Right cardiac atrium (tissue), 5 donors: ENCODE measurements around the gene SLC39A1. TPM values are rescaled to one million over a fixed set of nuclear protein-coding genes. Genes with fewer than 3 reads are reported as not detected.

ENCODE experiments used
- ATAC-seq, 2 donors: fragments of 200-7000 bp; cut with Tn5 transposase; one replicate each; pipeline versions ENCODE4 v1.8.0 to v1.9.1; 2020; ENCODE audit warnings: moderate library complexity in 2 of 2, mild to moderate bottlenecking in 1 of 2
- DNase-seq, 3 donors: peaks; one replicate each; pipeline ENCODE4 v3.0.0-alpha.2; 2020
- H3K27ac ChIP-seq: one replicate; pipeline ENCODE4 v1.5.1; 2013; ENCODE audit warnings: mild to moderate bottlenecking, low read length, control low read depth, moderate library complexity
- H3K27me3 ChIP-seq: one replicate; pipeline ENCODE4 v1.6.1; 2013; ENCODE audit not compliant: control insufficient read depth, insufficient read depth
- H3K4me1 ChIP-seq: one replicate; pipeline ENCODE4 v1.6.1; 2013; ENCODE audit warnings: low read length; ENCODE audit not compliant: control insufficient read depth, insufficient read depth
- H3K4me3 ChIP-seq: one replicate; pipeline ENCODE4 v1.5.1; 2013; ENCODE audit warnings: low read length, control low read depth
- H3K9me3 ChIP-seq: one replicate; pipeline ENCODE4 v1.6.1; 2013; ENCODE audit warnings: low read length; ENCODE audit not compliant: control insufficient read depth
- WGBS: extraction: QIAGEN DNeasy Blood & Tissue Kit; methylation state at CpG from one replicate; pipeline ENCODE4 v1.1.7; 2013; 5-methylcytosine and 5-hydroxymethylcytosine counted together
- intact Hi-C, 4 donors: fragments of 100-400 bp; cut with DNase I; formaldehyde crosslinking; loops; one replicate each; pipeline versions ENCODE4 v1.11.0 to v1.14.0; 2022 to 2023
- polyA plus RNA-seq: library from polyadenylated mRNA; stranded (reverse); fragments of 200-250 nt; gene quantifications from one replicate; pipeline ENCODE4 v1.2.3, GENCODE V29; 2013
- total RNA-seq, 4 donors: library from RNA; stranded (reverse); fragmentation: NEBNext Ultra II Directional; extraction: Animal tissue kit (Norgen Biotek cat#: 25700); gene quantifications; one replicate each; pipeline ENCODE4 v1.2.1, GENCODE V29; 2021
- donor health status: healthy with polysubstance abuse.
- donor health status: DM: no; HTN: yes; CAD: no.
- donor health status: DM: no; HTN: no; CAD: no.
- donor health status: DM: no; HTN: yes; CAD: no; lungs with severe emphysema.
- donor health status: DM: yes; HTN: yes; CAD: no.

The SLC39A1 gene
- total and polyA plus RNA-seq, 5 donors, result 61.2 to 71.4 (median 63.7) TPM

DNA sequence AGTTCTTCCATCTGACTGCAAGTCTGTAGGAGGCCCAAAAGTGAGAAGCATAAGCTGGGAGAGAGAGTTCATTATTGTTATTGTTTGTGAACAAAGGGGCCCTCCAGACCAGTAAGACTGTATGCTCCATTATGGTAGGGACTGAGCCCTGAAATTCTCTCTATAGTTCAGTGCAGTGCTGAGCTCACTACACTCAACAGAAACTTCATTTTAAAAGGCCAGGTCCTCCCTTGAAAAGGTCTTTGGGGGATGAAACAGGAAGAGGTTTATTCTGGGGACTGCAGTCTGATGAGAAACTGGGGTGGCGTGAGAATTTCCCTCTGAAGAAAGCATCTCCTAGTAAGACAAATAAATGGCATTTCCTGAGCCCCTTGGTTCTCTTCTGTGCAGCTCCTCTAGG, 35.1 kb downstream of the SLC39A1 start:
- no peaks in the 10 kb centered on the region for H3K27me3 ChIP-seq
- intact Hi-C loops, result loop anchor here in 2 of 4 donors (10.0 kb wide), 2 partner anchors 103 to 133 kb away; no protein-coding TSS in a partner anchor
- H3K4me3 ChIP-seq, result no peak overlapping the region
- H3K9me3 ChIP-seq, result no peaks in the 10 kb centered on the region
- no peak for ATAC-seq
- no peak overlapping the region for H3K27ac ChIP-seq
- H3K4me1 ChIP-seq, result peaks cover 3% of the 10 kb centered on the region
- 69% methylated on average over 1 of the region's 1 CpG for WGBS
- DNase-seq, result no peak

DNA sequence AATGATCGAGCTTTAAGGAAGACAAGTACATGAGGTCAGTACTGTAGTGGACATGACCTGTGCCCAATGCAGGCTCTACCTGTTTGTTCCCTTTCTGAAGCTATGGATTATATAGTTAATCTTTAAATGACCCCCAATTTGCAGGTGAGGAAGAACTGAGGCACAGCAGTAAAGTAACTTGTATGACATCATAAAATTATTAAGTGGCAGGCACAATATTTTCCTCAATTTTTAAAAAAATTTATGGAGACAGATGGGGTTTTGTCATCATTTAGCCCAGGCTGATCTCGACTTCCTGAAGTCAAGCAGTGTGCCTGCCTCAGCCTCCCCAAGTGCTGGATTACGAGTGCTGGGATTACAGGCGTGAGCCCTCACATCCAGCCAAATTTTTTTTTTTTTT, 36.9 kb downstream of the SLC39A1 start:
- intact Hi-C loops, result loop anchor here in 2 of 4 donors (10.0 kb wide), 2 partner anchors 102 to 132 kb away; no protein-coding TSS in a partner anchor
- no peaks in the 10 kb centered on the region for H3K9me3 ChIP-seq
- H3K4me1 ChIP-seq, result peaks cover 6% of the 10 kb centered on the region
- H3K27me3 ChIP-seq, result no peaks in the 10 kb centered on the region
- DNase-seq (no peak), ATAC-seq (no peak)
- H3K27ac ChIP-seq, result no peak overlapping the region
- H3K4me3 ChIP-seq, result no peak overlapping the region
- 78% methylated on average over 4 of the region's 4 CpGs for WGBS

DNA sequence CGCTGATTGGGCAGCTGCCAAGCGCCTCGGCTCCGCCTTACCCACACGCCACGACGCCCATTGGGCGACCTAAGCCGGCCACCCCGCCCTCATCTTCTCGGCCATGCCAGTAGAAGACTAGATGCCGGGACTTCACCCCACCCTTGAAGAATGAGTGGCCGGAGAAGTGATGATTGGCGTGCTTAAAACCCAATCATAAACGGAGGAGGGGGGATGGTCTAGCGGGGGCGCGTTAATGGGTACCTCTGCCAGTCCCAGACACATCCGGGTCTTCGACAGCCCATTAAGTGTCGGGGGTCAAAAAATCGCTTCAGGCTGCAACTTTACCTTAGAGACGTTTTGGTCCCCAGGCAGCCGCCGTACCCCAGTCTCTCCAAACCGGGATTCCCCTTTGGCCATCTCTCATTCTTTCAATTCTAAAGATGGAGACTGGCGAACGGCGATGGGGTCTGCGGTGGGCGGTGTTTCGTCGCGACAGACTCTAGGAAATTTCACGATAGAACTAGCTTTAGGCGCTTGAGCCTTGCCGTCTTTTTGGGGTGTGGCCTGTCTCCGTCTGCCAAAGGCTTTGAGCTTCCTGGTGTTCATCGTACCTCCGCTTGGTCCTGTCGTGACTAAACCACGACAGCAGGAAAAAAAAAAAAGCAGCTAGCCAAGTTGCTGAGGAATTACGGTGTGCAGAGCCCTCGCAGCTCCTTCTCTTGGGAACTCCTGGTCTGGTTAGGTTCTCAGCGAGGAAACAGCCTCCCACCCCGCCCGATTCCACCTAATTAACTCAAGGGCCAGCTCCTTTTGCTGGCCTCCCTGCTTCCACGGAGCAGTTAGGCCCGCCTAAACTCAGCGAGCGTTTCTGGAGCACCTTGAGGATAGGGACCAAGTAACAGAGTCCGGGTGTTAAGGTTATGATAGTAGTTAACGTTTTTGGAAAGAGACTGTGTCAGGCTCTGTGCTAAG, 40.1 kb downstream of the SLC39A1 start, which contains the start of gene GATAD2B:
Gene GATAD2B, minus strand, starts transcription at position 1 of the 954 bp plus-strand sequence. CDS start 94,625 bp downstream, outside the sequence.
- no peaks in the 10 kb centered on the region for H3K9me3 ChIP-seq
- peak; percentile 100 for DNase-seq
- no peaks in the 10 kb centered on the region for H3K27me3 ChIP-seq
- peaks cover 11% of the 10 kb centered on the region for H3K4me1 ChIP-seq
- H3K4me3 ChIP-seq, result peak within 1 kb of the TSS; percentile 87
- peak; percentile 98 for ATAC-seq
- intact Hi-C loops, result loop anchor here in 3 of 4 donors (5.0 to 10.0 kb wide), 3 partner anchors 98 to 128 kb away; no protein-coding TSS in a partner anchor
- WGBS, result under 1% methylated on average over 53 of the region's 53 CpGs
- peak within 1 kb of the TSS; percentile 82 for H3K27ac ChIP-seq

DNA sequence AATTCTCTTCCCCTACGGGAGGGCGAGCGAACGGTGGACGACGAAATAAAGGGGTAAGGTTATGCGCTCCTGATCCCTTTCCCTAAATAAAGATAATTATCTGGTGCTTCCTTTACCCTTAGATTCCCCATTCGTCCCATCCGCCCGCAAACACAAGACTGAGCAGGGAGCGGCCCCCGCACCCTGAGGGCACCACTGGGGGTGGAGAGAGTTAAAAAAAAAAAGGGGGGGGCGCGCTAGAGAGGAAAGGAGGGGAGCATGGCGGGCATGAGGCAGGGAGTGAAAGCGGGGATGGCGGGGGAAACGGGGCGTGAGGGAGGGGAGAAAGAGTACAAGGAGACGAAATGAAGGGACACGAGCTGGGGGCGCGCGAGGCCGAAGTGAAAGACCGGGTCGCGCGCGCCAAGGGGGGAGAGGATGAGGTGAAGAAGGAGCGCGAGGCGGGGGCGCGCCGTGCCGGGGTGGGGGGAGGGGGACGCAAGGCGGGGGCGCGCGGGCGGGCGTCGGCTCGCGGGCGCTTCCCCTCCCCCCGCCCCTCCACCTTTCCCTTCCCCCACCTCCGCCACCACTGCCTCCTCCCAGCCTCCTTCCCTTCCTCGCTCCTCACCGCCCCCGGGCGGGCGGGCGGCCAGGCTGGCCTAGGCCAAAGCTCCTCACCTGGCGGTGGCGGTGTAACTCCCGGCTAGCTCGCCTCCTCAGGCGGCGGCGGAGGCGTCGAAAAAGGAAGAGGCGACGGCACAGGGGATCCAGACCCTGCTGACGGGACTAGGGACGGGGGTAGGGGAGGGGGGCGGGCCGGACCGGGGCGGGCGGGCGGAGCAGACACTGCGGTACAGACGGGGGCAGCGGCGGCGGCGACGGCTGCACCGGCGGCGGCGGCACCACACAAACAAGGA, 41.0 kb downstream of the SLC39A1 start:
- Histone ChIP-seq H3K9me3 (no peaks in the 10 kb centered on the region), H3K27me3 (no peaks in the 10 kb centered on the region), H3K4me3 (peak overlapping the region; percentile 72), H3K27ac (peak overlapping the region; percentile 65), H3K4me1 (peaks cover 11% of the 10 kb centered on the region)
- peak; percentile 14 to 42 for ATAC-seq
- peak; percentile 41 to 75 (median 53) for DNase-seq
- WGBS, result under 1% methylated on average over 78 of the region's 86 CpGs
- intact Hi-C loops, result loop anchor here in 3 of 4 donors (5.0 to 10.0 kb wide), 3 partner anchors 98 to 128 kb away; no protein-coding TSS in a partner anchor

DNA sequence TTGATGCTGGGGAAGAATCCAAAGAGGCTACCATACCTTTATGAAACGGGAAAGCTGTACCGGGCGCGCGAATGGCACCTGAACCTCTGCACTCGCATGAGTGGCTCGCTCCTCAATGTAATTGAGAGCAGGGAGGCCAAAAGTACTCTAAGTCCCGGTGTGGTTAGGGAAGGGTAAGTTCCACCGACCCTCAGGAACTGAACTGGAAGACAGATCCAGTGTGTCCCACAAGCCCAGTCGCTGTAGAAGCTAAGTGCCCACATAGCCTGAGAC, 41.6 kb downstream of the SLC39A1 start:
- no peaks in the 10 kb centered on the region for H3K9me3 ChIP-seq
- 2% methylated on average over 10 of the region's 10 CpGs for WGBS
- no peaks in the 10 kb centered on the region for H3K27me3 ChIP-seq
- peak overlapping the region; percentile 72 for H3K4me3 ChIP-seq
- intact Hi-C loops, result loop anchor here in 3 of 4 donors (5.0 to 10.0 kb wide), 3 partner anchors 97 to 127 kb away; no protein-coding TSS in a partner anchor
- ATAC-seq (no peak), DNase-seq (peak in 1 of 3 donors; percentile 32)
- H3K27ac ChIP-seq, result peak overlapping the region; percentile 60
- H3K4me1 ChIP-seq, result peaks cover 11% of the 10 kb centered on the region

DNA sequence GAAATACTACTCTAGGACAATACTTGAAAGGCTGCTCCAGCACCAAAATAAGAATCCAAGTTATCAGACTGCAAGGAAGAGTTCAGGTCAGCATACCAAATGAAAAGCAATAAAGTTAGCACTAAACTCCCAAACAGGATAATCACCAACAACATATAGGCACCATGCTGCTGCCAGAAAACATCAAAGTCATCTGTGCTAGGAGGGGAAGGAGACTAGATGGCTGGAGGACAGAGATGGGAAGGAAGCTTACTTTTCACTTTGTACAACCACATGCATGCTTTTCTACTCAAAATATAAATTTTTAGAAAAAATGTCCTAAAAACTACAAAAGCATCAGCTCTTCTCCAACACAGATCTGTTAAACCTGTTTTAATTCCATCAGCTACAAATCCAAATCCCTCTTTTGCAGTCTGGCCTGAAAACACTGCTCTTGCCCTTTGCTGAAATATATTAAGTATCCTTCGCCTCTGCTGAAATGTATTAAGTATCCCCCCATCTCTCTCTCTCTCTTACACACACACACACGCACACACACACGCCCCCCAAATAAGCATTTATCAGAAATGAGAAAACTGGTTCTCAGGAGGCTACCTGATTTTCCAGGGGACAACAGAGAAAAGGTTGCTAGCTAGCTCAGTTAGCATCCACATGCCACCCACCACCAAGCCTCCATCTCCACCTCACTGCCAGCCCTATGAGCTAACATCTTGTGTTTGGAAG, 42.1 kb downstream of the SLC39A1 start:
- H3K27me3 ChIP-seq, result no peaks in the 10 kb centered on the region
- 22% methylated on average over 3 of the region's 3 CpGs for WGBS
- H3K4me3 ChIP-seq, result peak overlapping the region; percentile 72
- DNase-seq, result no peak
- H3K4me1 ChIP-seq, result peaks cover 11% of the 10 kb centered on the region
- peak overlapping the region; percentile 17 for H3K27ac ChIP-seq
- no peak for ATAC-seq
- H3K9me3 ChIP-seq, result no peaks in the 10 kb centered on the region
- intact Hi-C loops, result loop anchor here in 3 of 4 donors (5.0 to 10.0 kb wide), 3 partner anchors 96 to 126 kb away; no protein-coding TSS in a partner anchor

DNA sequence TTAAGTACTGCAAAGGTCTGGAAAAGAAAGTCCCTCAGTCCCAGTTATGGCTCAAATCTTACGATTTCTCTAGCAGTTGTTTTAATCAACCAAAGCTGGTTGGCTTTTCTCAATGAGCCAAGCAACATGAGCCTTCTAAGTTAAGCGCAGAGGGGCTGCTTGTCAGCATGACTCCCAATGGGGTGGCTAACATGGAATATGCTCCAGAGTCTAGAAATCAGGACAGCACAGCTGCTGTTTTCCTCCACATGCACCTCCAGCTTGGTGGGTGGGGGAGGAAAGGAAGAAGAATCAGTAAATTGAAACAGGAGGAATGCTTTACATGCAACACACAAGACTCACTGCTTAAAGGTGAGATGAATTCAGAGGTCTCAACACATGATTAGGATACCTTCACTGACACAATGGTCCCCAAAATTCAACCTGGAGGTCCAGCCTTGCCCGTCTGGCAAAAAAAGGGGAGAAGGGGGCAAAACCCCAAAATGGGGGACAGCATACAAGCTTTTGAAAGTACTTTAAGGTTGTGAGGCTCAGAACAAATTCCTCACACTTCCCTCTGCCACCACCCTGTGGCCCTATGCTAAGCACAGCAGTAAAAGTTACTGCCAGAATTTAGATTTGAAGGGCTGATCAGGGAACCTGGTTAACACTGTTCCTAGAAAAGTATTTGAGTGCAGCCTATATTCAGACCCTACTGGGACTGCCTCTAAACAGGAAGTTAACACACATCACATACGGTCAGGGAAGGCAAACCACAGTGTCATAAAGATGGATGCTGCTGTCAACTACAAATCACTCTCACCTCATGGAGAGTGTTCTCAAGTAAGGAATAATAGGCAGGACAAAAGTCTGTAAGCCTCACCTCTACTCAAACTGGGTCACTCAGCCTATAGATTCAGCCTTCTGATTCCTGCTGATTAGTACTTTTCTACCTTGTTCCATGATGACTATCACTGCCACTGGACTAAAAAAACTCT, 43.2 kb downstream of the SLC39A1 start:
- no peaks in the 10 kb centered on the region for H3K27me3 ChIP-seq
- intact Hi-C loops, result loop anchor here (5.0 to 10.0 kb wide), 3 partner anchors 95 to 125 kb away; no protein-coding TSS in a partner anchor
- DNase-seq, result no peak
- H3K4me1 ChIP-seq, result peaks cover 11% of the 10 kb centered on the region
- no peak overlapping the region for H3K4me3 ChIP-seq
- peak overlapping the region; percentile 48 for H3K27ac ChIP-seq
- WGBS, result 36% methylated on average over 4 of the region's 4 CpGs
- ATAC-seq, result no peak
- no peaks in the 10 kb centered on the region for H3K9me3 ChIP-seq

DNA sequence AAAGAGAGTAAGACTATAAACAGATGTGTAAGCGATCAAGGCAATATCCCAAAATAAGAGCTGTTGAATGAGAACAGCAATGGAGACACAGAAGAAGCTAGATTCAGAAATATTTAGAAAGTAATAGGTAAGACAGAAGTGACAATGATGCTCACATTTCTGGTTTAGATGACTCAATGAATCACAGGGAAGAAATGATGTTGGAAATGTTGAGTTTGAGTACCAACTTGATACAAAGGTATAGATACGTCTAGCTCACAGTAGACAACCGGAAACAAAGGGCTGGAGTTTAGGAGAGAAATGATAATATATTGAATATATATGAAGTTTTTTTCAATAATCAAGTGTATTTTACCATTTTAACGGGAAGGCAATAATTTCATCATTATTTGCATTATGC, 47.0 kb downstream of the SLC39A1 start:
- no peaks in the 10 kb centered on the region for H3K27me3 ChIP-seq
- ATAC-seq (no peak), DNase-seq (no peak)
- no peaks in the 10 kb centered on the region for H3K9me3 ChIP-seq
- 87% methylated on average over 4 of the region's 4 CpGs for WGBS
- intact Hi-C loops, result loop anchor here in 1 of 4 donors (10.0 kb wide), 1 partner anchor 91 kb away; no protein-coding TSS in a partner anchor
- no peak overlapping the region for H3K4me3 ChIP-seq
- H3K27ac ChIP-seq, result no peak overlapping the region
- peaks cover 7% of the 10 kb centered on the region for H3K4me1 ChIP-seq

DNA sequence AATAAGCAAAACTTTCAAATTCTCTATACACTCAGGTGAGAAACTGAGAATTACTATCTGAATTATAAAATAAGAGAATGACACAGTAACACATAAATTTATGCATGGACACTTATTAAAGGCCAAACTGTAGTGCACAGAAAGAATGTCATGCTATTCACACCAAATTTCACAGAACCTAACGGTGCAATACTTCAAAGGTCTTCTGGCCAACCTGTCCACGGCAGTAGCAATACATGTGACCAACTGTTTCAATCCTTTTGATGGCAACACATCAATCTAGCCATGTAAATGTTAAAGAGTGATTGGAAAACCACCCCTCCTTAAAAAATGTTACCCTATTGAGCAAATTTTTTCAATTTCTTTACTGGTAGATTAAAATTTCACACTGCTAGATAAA, 51.0 kb downstream of the SLC39A1 start:
- Histone ChIP-seq H3K4me1 (no peaks in the 10 kb centered on the region), H3K4me3 (no peak overlapping the region), H3K27ac (no peak overlapping the region), H3K27me3 (no peaks in the 10 kb centered on the region), H3K9me3 (no peaks in the 10 kb centered on the region)
- no peak for DNase-seq
- 61% methylated on average over 2 of the region's 2 CpGs for WGBS
- no peak for ATAC-seq
- intact Hi-C loops, result loop anchor here in 1 of 4 donors (10.0 kb wide), 1 partner anchor 88 kb away; no protein-coding TSS in a partner anchor
